Upper lobe of right lung (tissue), 1 donor: ENCODE measurements around the gene ARL4A. TPM values are rescaled to one million over a fixed set of nuclear protein-coding genes. Genes with fewer than 3 reads are reported as not detected.
"Not testable (repeated sequence)": the region's sequence is repeated elsewhere in the genome, so short reads cannot be mapped to it uniquely, and the experiment has no call there.

Experiments
- ATAC-seq: fragments of 200-7000 bp; cut with Tn5 transposase; one replicate; pipeline ENCODE4 v1.9.1; 2020; ENCODE audit warnings: mild to moderate bottlenecking, moderate library complexity
- DNase-seq: peaks from one replicate; pipeline ENCODE4 v3.0.0-alpha.2; 2020
- H3K27ac ChIP-seq: fragments of 200-600 bp; one replicate; pipeline ENCODE4 v1.8.0; 2022
- H3K27me3 ChIP-seq: fragments of 200-600 bp; one replicate; pipeline ENCODE4 v1.8.0; 2022; ENCODE audit warnings: mild to moderate bottlenecking
- H3K36me3 ChIP-seq: fragments of 200-600 bp; one replicate; pipeline ENCODE4 v1.8.0; 2022
- H3K4me1 ChIP-seq: fragments of 200-600 bp; one replicate; pipeline ENCODE4 v1.8.0; 2022
- H3K4me3 ChIP-seq: fragments of 200-600 bp; one replicate; pipeline ENCODE4 v1.8.0; 2022; ENCODE audit warnings: mild to moderate bottlenecking
- H3K9me3 ChIP-seq: fragments of 200-600 bp; one replicate; pipeline ENCODE4 v1.8.0; 2022
- CTCF ChIP-seq: fragments of 200-600 bp; IDR thresholded peaks from one replicate; pipeline ENCODE4 v1.8.0; 2022; ENCODE audit warnings: antibody characterized with exemption
- intact Hi-C: fragments of 100-400 bp; cut with DNase I; formaldehyde crosslinking; loops from one replicate; pipeline ENCODE4 v1.11.0; 2022
- total RNA-seq: library from RNA; stranded (reverse); fragmentation: NEBNext Ultra II Directional; extraction: Animal tissue kit (Norgen Biotek cat#: 25700); gene quantifications from one replicate; pipeline ENCODE4 v1.2.1, GENCODE V29; 2021
- donor health status: DM: no; HTN: yes; CAD: no; lungs with severe emphysema.

ARL4A gene
- total RNA-seq, 1 donor from 2014 or later, result 35.6 TPM

GRCh38 chr7:12641196-12641595 lies 46.2 kb upstream of the ARL4A start:
- Histone ChIP-seq H3K4me1 (no peaks in the 10 kb centered on the region), H3K27me3 (no peaks in the 10 kb centered on the region), H3K36me3 (no peaks in the 10 kb centered on the region), H3K4me3 (no peak overlapping the region), H3K9me3 (no peaks in the 10 kb centered on the region), H3K27ac (no peak overlapping the region)
- ATAC-seq (no peak), DNase-seq (no peak)
- TF ChIP-seq CTCF, result no peak
- intact Hi-C loops, result loop anchor here (10.0 kb wide), 1 partner anchor 624 kb away; no protein-coding TSS in a partner anchor

GRCh38 chr7:12642508-12642907 lies 44.9 kb upstream of the ARL4A start:
- intact Hi-C loops, result loop anchor here (10.0 kb wide), 1 partner anchor 622 kb away; no protein-coding TSS in a partner anchor

GRCh38 chr7:12643001-12643643 lies 44.3 kb upstream of the ARL4A start:
- no peaks in the 10 kb centered on the region for H3K9me3 ChIP-seq
- no peak for TF ChIP-seq CTCF
- H3K4me3 ChIP-seq, result no peak overlapping the region
- no peak for ATAC-seq
- no peaks in the 10 kb centered on the region for H3K4me1 ChIP-seq
- intact Hi-C loops, result loop anchor here (10.0 kb wide), 1 partner anchor 622 kb away; no protein-coding TSS in a partner anchor
- no peak overlapping the region for H3K27ac ChIP-seq
- DNase-seq, result no peak
- no peaks in the 10 kb centered on the region for H3K27me3 ChIP-seq
- no peaks in the 10 kb centered on the region for H3K36me3 ChIP-seq

More at GRCh38 chr7:12642508-12642907, 44.9 kb upstream of the ARL4A start:
- no peaks in the 10 kb centered on the region for H3K4me1 ChIP-seq
- TF ChIP-seq CTCF, result no peak
- no peaks in the 10 kb centered on the region for H3K36me3 ChIP-seq
- H3K27ac ChIP-seq, result no peak overlapping the region
- DNase-seq, result no peak
- H3K9me3 ChIP-seq, result no peaks in the 10 kb centered on the region
- H3K27me3 ChIP-seq, result no peaks in the 10 kb centered on the region
- no peak for ATAC-seq
- H3K4me3 ChIP-seq, result no peak overlapping the region

- ATAC-seq (peak; percentile 59), DNase-seq (no peak)
- Histone ChIP-seq H3K9me3 (no peaks in the 10 kb centered on the region), H3K27ac (no peak overlapping the region), H3K36me3 (no peaks in the 10 kb centered on the region), H3K4me3 (no peak overlapping the region), H3K4me1 (no peaks in the 10 kb centered on the region), H3K27me3 (no peaks in the 10 kb centered on the region)
- intact Hi-C loops, result loop anchor here (10.0 kb wide), 1 partner anchor 621 kb away; no protein-coding TSS in a partner anchor
- TF ChIP-seq CTCF, result no peak
Measured at GRCh38 chr7:12643644-12644043, 43.8 kb upstream of the ARL4A start.

GRCh38 chr7:12645212-12645611 lies 42.2 kb upstream of the ARL4A start:
- ATAC-seq, H3K4me1 ChIP-seq, H3K27me3 ChIP-seq, H3K27ac ChIP-seq, H3K9me3 ChIP-seq, H3K4me3 ChIP-seq, DNase-seq, H3K36me3 ChIP-seq: not testable (repeated sequence)
- intact Hi-C loops, result loop anchor here (10.0 kb wide), 1 partner anchor 620 kb away; no protein-coding TSS in a partner anchor

- no peak overlapping the region for H3K27ac ChIP-seq
- no peak for DNase-seq
- H3K36me3 ChIP-seq, result no peaks in the 10 kb centered on the region
- no peaks in the 10 kb centered on the region for H3K27me3 ChIP-seq
- no peaks in the 10 kb centered on the region for H3K4me1 ChIP-seq
- intact Hi-C loops, result loop anchor here (10.0 kb wide), 1 partner anchor 619 kb away; no protein-coding TSS in a partner anchor
- no peaks in the 10 kb centered on the region for H3K9me3 ChIP-seq
- no peak for ATAC-seq
- TF ChIP-seq CTCF, result no peak
- H3K4me3 ChIP-seq, result no peak overlapping the region
Measured at GRCh38 chr7:12646139-12646538, 41.3 kb upstream of the ARL4A start.
